Measurements from ENCODE around the gene ZSCAN10. TPM values are rescaled to one million over a fixed set of nuclear protein-coding genes. Genes with fewer than 3 reads are reported as not detected.
A peak's percentile ranks its signal among the peaks of the same experiment; 100 is the strongest.

Gene ZSCAN10
- total and polyA plus RNA-seq, 8 donors = not detected

DNA sequence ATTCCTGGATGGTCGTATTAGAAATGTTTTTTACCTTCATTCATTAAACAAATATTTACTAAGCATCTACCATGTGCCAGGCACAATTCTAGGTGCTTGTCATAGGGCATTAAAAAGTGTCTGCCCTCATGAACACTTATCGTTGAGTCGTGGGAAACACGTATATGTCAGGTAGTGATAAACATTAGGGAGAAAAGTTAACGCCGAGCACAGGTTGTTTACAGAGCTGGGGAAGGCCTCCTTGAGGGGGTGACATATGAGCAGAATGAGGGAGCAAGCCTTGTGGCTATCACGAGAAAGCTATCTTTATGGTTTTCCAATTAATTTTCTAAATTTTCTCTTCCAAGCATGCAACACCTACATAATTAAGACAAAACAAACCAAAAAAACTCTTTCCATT, 34.8 kb upstream of the ZSCAN10 start:
- peak in 1 of 2 donors; percentile 43 for DNase-seq
- no peak for TF ChIP-seq EP300 (IDR thresholded peaks at IDR 0.05)
- no peak for TF ChIP-seq POLR2AphosphoS5 (IDR thresholded peaks at IDR 0.05)
- no peak for TF ChIP-seq POLR2A (IDR thresholded peaks at IDR 0.05)
- TF ChIP-seq, protein P1, sequence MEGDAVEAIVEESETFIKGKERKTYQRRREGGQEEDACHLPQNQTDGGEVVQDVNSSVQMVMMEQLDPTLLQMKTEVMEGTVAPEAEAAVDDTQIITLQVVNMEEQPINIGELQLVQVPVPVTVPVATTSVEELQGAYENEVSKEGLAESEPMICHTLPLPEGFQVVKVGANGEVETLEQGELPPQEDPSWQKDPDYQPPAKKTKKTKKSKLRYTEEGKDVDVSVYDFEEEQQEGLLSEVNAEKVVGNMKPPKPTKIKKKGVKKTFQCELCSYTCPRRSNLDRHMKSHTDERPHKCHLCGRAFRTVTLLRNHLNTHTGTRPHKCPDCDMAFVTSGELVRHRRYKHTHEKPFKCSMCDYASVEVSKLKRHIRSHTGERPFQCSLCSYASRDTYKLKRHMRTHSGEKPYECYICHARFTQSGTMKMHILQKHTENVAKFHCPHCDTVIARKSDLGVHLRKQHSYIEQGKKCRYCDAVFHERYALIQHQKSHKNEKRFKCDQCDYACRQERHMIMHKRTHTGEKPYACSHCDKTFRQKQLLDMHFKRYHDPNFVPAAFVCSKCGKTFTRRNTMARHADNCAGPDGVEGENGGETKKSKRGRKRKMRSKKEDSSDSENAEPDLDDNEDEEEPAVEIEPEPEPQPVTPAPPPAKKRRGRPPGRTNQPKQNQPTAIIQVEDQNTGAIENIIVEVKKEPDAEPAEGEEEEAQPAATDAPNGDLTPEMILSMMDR (IDR thresholded peaks at IDR 0.05) = no peak
- H3K36me3 ChIP-seq = peaks cover 4 to 36% (median 30%) of the 10 kb centered on the region in 4 donors
- H3K27me3 ChIP-seq = no peaks in the 10 kb centered on the region
- peaks cover 33 to 63% (median 44%) of the 10 kb centered on the region in 4 donors for H3K4me1 ChIP-seq
- intact Hi-C loops (cut with DNase I; ENCODE audit: low total_unique reads) = no loop called here
- peak overlapping the region; percentile 63 to 90 (median 80) for H3K4me3 ChIP-seq
- peak overlapping the region in 4 of 5 donors; percentile 93 to 97 (median 96) for H3K27ac ChIP-seq
- 3 to 10% (median 5%) methylated on average over 7 of the region's 7 CpGs for WGBS, 5 donors
- no peaks in the 10 kb centered on the region for H3K9me3 ChIP-seq

DNA sequence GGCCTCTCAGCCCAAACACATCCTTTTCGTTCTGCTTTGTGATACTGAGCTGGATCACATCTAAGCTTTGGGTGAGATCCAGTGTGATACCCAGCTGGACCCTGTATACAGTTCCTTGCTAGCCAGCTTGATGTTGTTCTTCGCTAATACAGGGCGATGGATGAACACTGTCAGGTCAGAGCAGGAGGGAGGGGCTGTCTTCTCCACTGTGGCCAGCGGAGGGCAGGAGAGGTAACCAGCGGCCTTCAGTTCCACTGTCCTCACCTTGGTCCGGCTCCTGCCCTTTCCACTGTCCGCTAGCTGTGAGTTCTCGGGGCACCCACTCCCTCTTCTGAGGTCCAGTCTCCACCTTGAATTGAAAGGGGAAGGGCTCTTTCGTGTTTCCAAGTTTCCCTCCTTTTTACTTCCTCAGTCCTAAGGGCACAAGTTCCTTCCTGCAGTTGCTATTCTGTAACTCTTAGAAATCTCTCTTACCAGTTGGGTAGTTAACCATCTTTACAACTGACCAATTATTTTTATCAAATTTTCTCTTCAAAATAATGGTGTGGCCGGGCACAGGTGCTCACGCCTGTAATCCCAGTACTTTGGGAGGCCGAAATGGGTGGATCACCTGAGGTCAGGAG, 32.8 kb upstream of the ZSCAN10 start:
- H3K9me3 ChIP-seq = no peaks in the 10 kb centered on the region
- TF ChIP-seq, protein P1 (IDR thresholded peaks at IDR 0.05) = peak in 5 of 7 experiments; percentile 23 to 52 (median 29)
- TF ChIP-seq POLR2A (IDR thresholded peaks at IDR 0.05) = no peak
- intact Hi-C loops (cut with DNase I; ENCODE audit: low total_unique reads) = no loop called here
- H3K4me1 ChIP-seq = peaks cover 37 to 70% (median 54%) of the 10 kb centered on the region in 4 donors
- peaks cover 0 to 22% (median 15%) of the 10 kb centered on the region in 4 donors for H3K36me3 ChIP-seq
- peak; percentile 48 to 73 for DNase-seq
- H3K27ac ChIP-seq = no peak overlapping the region
- 60 to 69% (median 60%) methylated on average over 12 of the region's 12 CpGs for WGBS, 5 donors
- no peak overlapping the region for H3K4me3 ChIP-seq
- H3K27me3 ChIP-seq = no peaks in the 10 kb centered on the region

DNA sequence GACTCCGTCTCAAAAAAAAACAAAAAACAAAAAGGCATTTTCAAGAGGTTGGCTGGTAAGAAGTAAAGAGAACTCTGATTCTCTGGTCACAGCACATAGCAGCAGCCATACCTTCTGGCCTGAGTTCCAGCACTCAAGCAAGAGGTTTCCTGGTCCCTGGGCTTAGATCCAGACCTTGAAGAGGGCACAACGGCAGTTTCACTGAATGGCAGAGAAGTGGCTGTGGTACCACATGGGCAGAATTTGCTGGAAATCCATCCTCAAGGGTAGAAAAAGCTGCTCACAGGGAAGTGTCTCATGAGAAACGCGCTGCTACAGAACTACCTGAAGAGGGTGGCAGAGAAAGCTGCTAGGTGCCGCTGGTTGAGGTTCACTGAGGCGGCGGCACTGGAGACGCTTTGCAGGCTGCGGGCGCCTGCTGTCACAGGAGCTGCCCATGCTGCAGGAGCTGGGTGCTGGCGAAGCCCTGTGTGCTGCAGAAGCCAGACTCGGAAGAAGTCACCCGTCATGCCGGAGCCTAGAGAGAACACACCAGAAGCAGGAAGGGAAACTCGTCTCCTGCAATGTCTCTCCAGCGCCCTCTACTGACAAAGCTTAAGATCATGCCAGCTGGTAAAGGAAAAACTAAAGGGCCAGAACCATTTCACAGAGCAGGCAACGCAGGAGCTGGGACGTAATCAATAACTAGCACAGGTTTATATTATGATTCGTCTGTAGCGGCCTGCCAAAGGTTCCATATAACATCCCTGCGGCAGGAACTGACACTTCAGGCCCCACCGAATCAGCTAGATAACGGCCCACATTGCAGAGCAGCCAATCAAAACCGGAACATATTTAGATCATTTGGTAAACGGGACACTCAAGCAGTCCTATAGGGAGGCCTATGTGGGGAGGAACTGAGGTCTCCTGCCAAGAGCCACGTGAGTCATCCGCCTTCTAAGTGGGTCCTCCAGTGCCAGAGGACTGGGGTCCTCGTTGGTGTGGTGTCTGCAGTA, 30.3 kb upstream of the ZSCAN10 start:
- Histone ChIP-seq H3K36me3 (peaks cover 0 to 22% (median 15%) of the 10 kb centered on the region in 4 donors), H3K4me3 (peak overlapping the region; percentile 43 to 61 (median 45)), H3K9me3 (no peaks in the 10 kb centered on the region), H3K27me3 (no peaks in the 10 kb centered on the region), H3K4me1 (peaks cover 33 to 68% (median 55%) of the 10 kb centered on the region in 4 donors), H3K27ac (peak overlapping the region; percentile 56 to 91 (median 76))
- peak; percentile 73 to 96 for DNase-seq
- no peak for TF ChIP-seq POLR2A (IDR thresholded peaks at IDR 0.05)
- TF ChIP-seq, protein P1 (IDR thresholded peaks at IDR 0.05) = peak in 5 of 7 experiments; percentile 73 to 91 (median 80)
- TF ChIP-seq POLR2AphosphoS5 (IDR thresholded peaks at IDR 0.05) = peak in 2 of 3 donors; percentile 21 to 74
- 6 to 12% (median 9%) methylated on average over 28 of the region's 28 CpGs for WGBS, 5 donors
- intact Hi-C loops (cut with DNase I; ENCODE audit: low total_unique reads) = loop anchor here (5.0 kb wide), 1 partner anchor 72 kb away; no protein-coding TSS in a partner anchor

- peaks cover 0 to 22% (median 15%) of the 10 kb centered on the region in 4 donors for H3K36me3 ChIP-seq
- DNase-seq = no peak
- no peaks in the 10 kb centered on the region for H3K27me3 ChIP-seq
- no peaks in the 10 kb centered on the region for H3K9me3 ChIP-seq
- TF ChIP-seq POLR2A (IDR thresholded peaks at IDR 0.05) = no peak
- TF ChIP-seq EP300 (IDR thresholded peaks at IDR 0.05) = no peak
- TF ChIP-seq, protein P1 (IDR thresholded peaks at IDR 0.05) = no peak
- no peak for TF ChIP-seq POLR2AphosphoS5 (IDR thresholded peaks at IDR 0.05)
- 63 to 74% (median 69%) methylated on average over 6 of the region's 6 CpGs for WGBS, 5 donors
- H3K4me1 ChIP-seq = peaks cover 29 to 62% (median 50%) of the 10 kb centered on the region in 4 donors
- H3K4me3 ChIP-seq = no peak overlapping the region
- intact Hi-C loops (cut with DNase I; ENCODE audit: low total_unique reads) = loop anchor here (5.0 kb wide), 1 partner anchor 70 kb away; no protein-coding TSS in a partner anchor
- H3K27ac ChIP-seq = no peak overlapping the region
These were observed 28.7 kb upstream of the ZSCAN10 start for GRCh38 chr16:3127745-3128144.
